ENCODE measurements around the gene TBC1D14. TPM values are rescaled to one million over a fixed set of nuclear protein-coding genes. Genes with fewer than 3 reads are reported as not detected.

The TBC1D14 gene
- polyA plus RNA-seq, 1 of the 3 experiments (the other 2 are of a cell fraction) = 39.5 TPM

GRCh38 chr4:6939761-6940743 lies 30.4 kb downstream of the TBC1D14 start:
- no peak for TF ChIP-seq MXI1 (IDR thresholded peaks at IDR 0.05; ENCODE audit: low read depth, low read length)
- no peak for TF ChIP-seq CTCF (IDR thresholded peaks at IDR 0.05)
- TF ChIP-seq YY1 (IDR thresholded peaks at IDR 0.05; ENCODE audit: low read depth) = no peak
- no peak for TF ChIP-seq RFX5 (IDR thresholded peaks at IDR 0.05; ENCODE audit: low read length)
- no peak for TF ChIP-seq NFIC (IDR thresholded peaks at IDR 0.05; ENCODE audit: borderline replicate concordance)
- H3K36me3 ChIP-seq (replicated peaks in 1 of 2; ENCODE audit: control insufficient read depth in 1 of 2, insufficient read depth in 2 of 2, low read length in 1 of 2) = no peaks in the 10 kb centered on the region
- no peak overlapping the region for H3K4me2 ChIP-seq
- H3K9ac ChIP-seq = no peak overlapping the region
- no peaks in the 10 kb centered on the region; the same call in 1 of the 2 replicates for H3K79me2 ChIP-seq (ENCODE audit: insufficient read depth)
- peaks cover 11% of the 10 kb centered on the region for H3F3A ChIP-seq (replicated peaks; ENCODE audit: insufficient read depth)
- DNase-seq = no peak
- no peaks in the 10 kb centered on the region for H3K9me2 ChIP-seq
- no peak overlapping the region for H3K4me3 ChIP-seq (ENCODE audit: low read depth in 2 of 2, low read length in 1 of 2)
- no peaks in the 10 kb centered on the region for H4K20me1 ChIP-seq (ENCODE audit: insufficient read depth)
- ChIA-PET CTCF (interaction anchor here (1.4 kb wide), 1 partner anchor 23 kb away, joined by 3 read pairs; no protein-coding TSS in a partner anchor), POLR2A (no interaction called here)
- WGBS (ENCODE audit: low lambda C conversion rate) = 83% methylated on average over 15 of the region's 24 CpGs
- H3K4me1 ChIP-seq (ENCODE audit: control insufficient read depth in 1 of 2, insufficient read depth in 2 of 2, low read depth in 1 of 2, low read length in 1 of 2) = peaks cover 17 to 20% of the 10 kb centered on the region in 2 experiments
- H2AFZ ChIP-seq (ENCODE audit: low read depth) = no peak overlapping the region
- no peaks in the 10 kb centered on the region for H3K9me3 ChIP-seq
- no peak overlapping the region for H3K27ac ChIP-seq (ENCODE audit: low read depth in 2 of 2, low read length in 1 of 2)
- H3K27me3 ChIP-seq (ENCODE audit: insufficient read depth) = no peaks in the 10 kb centered on the region

GRCh38 chr4:6940744-6941137 lies 31.1 kb downstream of the TBC1D14 start:
- Histone ChIP-seq H4K20me1 (ENCODE audit: insufficient read depth) (no peaks in the 10 kb centered on the region), H3K4me1 (ENCODE audit: control insufficient read depth in 1 of 2, insufficient read depth in 2 of 2, low read depth in 1 of 2, low read length in 1 of 2) (peaks cover 17 to 20% of the 10 kb centered on the region in 2 experiments), H3K9me2 (no peaks in the 10 kb centered on the region), H3K36me3 (replicated peaks in 1 of 2; ENCODE audit: control insufficient read depth in 1 of 2, insufficient read depth in 2 of 2, low read length in 1 of 2) (no peaks in the 10 kb centered on the region), H3K27me3 (ENCODE audit: insufficient read depth) (no peaks in the 10 kb centered on the region), H3K4me3 (ENCODE audit: low read depth in 2 of 2, low read length in 1 of 2) (no peak overlapping the region), H3K9me3 (no peaks in the 10 kb centered on the region), H3K79me2 (ENCODE audit: insufficient read depth) (no peaks in the 10 kb centered on the region; the same call in 1 of the 2 replicates), H3F3A (replicated peaks; ENCODE audit: insufficient read depth) (peaks cover 11% of the 10 kb centered on the region), H3K4me2 (no peak overlapping the region), H2AFZ (ENCODE audit: low read depth) (no peak overlapping the region), H3K27ac (ENCODE audit: low read depth in 2 of 2, low read length in 1 of 2) (no peak overlapping the region), H3K9ac (no peak overlapping the region)
- WGBS (ENCODE audit: low lambda C conversion rate) = 98% methylated on average over 11 of the region's 11 CpGs
- no peak for TF ChIP-seq IRF3 (IDR thresholded peaks at IDR 0.05; ENCODE audit: low read depth, low read length)
- no peak for TF ChIP-seq TCF12 (IDR thresholded peaks at IDR 0.05)
- TF ChIP-seq EZH2phosphoT487 (IDR thresholded peaks at IDR 0.05; ENCODE audit: borderline replicate concordance, low read depth) = no peak
- no peak for TF ChIP-seq FOSL2 (IDR thresholded peaks at IDR 0.05; ENCODE audit: borderline replicate concordance, low read depth)
- TF ChIP-seq TAF1 (IDR thresholded peaks at IDR 0.05; ENCODE audit: borderline replicate concordance, low read depth, low read length) = no peak
- no peak for TF ChIP-seq RCOR1 (IDR thresholded peaks at IDR 0.05; ENCODE audit: low read length)
- TF ChIP-seq SIN3A (IDR thresholded peaks at IDR 0.05; ENCODE audit: borderline replicate concordance, low read depth, low read length) = no peak
- TF ChIP-seq ELF1 (IDR thresholded peaks at IDR 0.05) = no peak
- POLR2A ChIA-PET = no interaction called here
- CTCF ChIA-PET = interaction anchor here (1.4 kb wide), 1 partner anchor 23 kb away, joined by 3 read pairs; no protein-coding TSS in a partner anchor
- no peak for DNase-seq
